HG03196 (cell line): Measurements from ENCODE around the gene THAP4.

Experiments
- ATAC-seq: cut with Tn5 transposase; IDR thresholded peaks from one replicate; pipeline ENCODE4 v1.9.1; 2021; ENCODE audit not compliant: unreplicated experiment

Gene THAP4

GRCh38 chr2:241550616-241551580 lies 86.1 kb downstream of the THAP4 start:
- ATAC-seq, result no peak

DNA sequence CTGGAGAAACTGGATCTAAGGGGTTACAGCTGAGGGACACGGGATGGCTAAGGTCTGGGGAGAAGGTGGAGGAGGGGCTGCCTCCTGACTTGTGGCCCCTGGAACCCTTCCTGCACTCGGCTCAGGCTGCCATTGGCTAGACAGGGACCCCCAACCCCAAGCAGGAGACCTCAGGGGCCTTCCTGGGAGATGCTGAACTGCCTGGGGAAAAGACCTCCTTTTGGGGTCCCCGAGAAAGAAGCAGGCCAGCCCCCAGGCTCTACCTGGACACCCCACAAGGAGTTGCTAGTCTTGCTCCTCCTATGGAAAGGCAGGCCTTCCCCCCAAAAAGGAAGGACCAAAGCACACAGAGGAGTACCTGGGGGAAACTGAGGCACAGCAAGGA lies 88.5 kb downstream of the THAP4 start:
- no peak for ATAC-seq

DNA sequence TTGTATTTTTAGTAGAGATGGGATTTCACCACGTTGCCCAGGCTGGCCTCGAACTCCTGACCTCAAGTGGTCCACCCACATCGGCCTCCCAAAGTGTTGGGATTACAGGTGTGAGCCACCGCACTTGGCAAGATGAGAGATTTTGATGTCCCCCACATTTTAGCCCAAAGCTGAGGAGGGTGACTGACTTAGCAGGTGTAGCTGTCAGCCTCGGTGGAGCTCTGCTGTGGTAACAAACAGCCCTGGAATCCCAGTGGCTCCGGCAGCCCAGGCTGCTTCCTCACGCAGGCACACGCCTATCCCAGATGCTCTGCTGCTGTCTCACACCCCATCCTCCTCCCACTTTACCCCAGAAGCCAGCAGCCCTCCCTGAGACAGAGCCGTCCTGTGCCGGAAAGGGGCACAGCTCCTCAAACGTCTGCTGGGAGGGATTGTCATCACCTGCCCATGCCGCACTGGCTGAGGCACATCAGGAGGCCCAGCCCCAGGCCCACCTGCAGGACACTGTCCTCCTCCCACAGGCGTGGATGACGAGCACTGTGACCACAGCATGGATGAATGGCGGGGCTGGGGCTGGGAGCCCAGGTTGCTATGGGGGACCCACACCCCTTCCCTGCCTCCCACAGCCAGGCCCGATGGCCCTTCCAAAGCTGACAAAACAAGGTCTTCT lies 89.0 kb downstream of the THAP4 start:
- ATAC-seq, result no peak

DNA sequence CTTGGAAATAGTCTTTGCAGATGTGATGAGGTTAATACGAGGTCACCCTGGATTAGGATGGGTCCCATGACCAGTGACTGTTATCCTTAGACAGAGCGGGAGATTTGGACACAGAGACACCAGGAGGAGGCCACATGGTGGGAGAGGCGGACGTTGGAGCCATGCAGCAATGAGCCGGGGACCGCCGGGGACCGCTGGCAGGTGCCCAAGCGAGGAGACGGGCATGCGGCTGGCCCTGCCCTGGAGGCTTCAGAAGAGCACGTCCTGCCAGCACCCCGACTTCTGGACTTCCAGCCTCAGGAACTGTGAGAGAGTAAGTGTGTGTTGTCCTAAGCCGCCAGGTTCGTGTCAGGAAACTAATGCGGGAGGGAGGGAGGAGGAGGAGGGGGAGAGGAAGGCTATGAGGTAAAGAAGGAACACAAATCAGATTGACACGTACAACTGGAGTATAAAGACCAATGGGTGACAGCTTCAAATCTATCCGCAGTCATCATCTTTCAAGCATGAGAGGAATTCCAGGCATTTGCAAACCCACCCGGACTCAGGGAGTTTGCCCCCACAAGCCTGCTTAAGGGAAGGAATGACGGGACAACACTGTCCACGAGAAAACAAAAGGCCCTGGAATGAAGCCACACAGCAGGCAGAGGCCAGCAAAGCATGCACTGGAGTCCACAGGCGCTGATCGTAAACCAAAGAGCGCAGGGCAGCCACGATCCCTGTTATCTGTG lies 90.0 kb downstream of the THAP4 start:
- ATAC-seq, result no peak

DNA sequence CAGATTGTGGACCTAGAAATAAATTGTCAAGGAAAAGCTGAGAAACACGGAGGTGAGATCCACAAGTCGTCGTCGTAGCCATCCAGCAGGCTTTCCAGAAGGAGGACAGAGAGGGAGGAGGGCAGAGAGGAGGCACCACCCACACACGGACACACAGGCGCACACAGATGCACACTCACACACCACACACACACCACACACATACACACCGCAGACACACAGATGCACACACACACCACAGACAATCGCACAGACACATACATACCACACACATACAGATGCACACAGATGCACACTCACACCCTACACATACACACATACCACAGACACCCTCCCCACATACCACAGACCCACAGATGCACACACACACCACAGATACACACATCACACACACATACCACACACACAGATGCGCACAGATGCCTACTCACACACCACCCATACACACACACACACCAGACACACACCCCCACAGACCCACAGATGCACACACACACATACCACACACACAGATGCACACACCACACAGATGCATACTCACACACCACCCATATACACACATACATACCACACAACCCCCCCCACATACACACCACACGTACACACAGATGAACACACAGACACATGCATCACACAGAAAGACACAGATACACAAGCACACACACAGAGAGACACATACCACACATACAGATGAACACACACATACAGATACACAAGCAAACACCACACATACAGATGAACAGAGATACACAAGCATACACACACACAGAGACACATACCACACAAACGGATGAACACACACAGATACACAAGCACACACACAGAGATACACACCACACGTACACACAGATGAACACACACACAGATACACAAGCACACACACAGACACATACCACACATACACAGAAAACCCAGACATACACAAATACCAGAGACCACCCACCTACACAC lies 91.2 kb downstream of the THAP4 start:
- no peak for ATAC-seq

DNA sequence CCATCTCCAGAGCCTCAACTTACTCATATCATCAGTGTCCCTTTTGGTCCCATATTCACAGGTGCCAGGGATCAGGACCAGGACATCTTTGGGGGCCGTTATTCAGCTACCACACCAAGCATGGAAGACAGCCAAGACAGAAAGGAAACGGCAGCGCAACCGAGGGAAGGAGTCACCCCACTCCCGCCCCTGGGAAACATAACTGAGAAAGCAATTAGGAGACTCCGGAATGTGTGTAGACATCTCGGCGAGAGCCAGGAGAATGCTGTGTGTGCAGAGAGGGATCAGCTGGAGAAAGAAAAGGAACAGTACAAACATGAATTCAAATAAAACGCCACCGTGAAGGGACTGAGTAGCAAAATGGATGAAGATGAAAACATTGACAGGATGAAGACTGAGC lies 91.9 kb downstream of the THAP4 start:
- ATAC-seq, result no peak

- no peak for ATAC-seq
Measured at GRCh38 chr2:241542278-241542605, 94.7 kb downstream of the THAP4 start.

DNA sequence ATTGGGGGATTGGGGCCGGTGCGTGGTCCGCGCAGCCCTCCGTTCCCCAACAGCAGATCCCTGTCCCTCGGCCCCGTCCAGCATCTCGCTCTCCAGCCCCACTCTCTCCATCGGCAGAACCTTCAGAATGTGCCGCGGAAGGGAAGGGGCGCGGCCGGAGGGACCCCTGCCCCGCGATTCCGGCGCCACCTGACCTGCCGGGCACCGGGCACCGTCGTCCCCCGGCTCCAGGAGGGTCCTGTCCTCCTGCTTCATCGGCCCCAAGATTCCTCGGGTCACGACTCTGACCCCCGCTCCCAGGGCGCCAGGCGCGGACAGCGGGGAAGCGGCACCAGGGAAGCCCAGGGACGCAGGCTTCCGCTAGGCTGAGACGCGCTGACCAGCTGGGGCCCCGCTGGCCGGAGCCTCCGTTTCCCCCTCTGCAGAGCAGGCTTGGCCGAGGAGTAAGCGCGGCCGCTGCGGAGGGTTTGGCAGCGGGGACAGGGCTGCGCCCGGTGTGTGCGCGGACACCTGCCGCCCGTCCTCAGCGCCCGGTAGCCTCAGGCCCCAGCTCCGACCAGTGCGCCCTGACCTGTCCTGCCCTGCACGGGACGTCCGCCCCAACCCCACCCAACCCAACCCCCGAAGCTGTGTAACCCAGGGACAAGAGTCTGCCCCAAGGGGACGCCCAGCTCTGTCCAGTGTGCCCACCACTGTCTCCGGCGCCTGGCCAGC lies 95.2 kb downstream of the THAP4 start:
- ATAC-seq, result no peak

- ATAC-seq, result no peak
Measured at GRCh38 chr2:241540771-241541561, 96.0 kb downstream of the THAP4 start.

- ATAC-seq, result no peak
Measured at GRCh38 chr2:241540401-241540770, 96.6 kb downstream of the THAP4 start.

DNA sequence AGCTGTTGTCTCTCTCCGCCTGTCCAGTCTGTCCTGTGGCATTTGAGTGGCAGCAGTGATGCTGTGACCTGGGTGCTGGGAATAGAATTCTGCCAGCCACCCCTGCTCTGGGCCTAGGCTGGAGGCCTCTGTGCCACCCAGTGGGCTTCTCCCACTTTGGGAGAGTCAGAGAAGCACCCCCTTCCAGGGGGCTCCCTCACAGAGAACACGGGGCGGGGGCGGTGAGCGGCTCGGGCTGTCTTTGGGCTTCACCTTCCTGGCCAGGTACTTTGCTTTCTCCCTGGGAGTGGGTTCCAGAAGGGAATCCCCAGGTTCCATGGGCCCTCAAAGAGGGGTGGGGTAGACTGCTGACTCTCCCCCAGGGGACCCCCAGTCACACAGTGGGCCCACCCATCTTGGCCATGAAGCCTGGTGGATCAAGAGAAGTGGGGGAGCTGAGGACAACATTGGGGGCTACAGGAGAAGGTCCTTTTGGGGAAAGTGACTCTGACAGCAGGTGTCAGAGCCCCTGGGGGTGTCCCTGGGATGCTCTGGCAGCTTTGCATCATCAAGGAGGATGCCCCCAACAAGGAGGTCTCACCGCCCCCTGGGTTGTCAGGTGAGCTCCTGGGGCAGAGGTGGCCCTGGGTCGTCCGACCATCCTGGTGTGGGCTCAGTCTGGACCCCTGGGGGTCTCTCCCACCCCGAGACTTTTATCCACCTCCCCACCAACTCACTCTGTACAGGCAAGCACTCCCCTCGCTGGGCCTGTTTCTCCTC lies 97.2 kb downstream of the THAP4 start:
- no peak for ATAC-seq

GRCh38 chr2:241538838-241539615 lies 97.9 kb downstream of the THAP4 start:
- no peak for ATAC-seq

- ATAC-seq, result no peak
Measured at GRCh38 chr2:241535871-241536655, 100.9 kb downstream of the THAP4 start.

- no peak for ATAC-seq
Measured at GRCh38 chr2:241534701-241535375, 102.1 kb downstream of the THAP4 start.
